GM23248 (cell line): ENCODE measurements around the gene UHRF2.

ENCODE experiments used
- EZH2 ChIP-seq: fragments of 200-600 bp; sonication (generic); IDR thresholded peaks from 2 replicates; pipeline ENCODE4 v1.6.1; 2018; ENCODE audit warnings: antibody characterized with exemption, mild to moderate bottlenecking; ENCODE audit not compliant: insufficient read depth, poor library complexity, severe bottlenecking
- EZH2phosphoT487 ChIP-seq: fragments of 200-600 bp; sonication (generic); IDR thresholded peaks from 2 replicates; pipeline ENCODE4 v1.6.1; 2018; ENCODE audit warnings: antibody characterized with exemption, moderate library complexity, mild to moderate bottlenecking, low read depth; ENCODE audit not compliant: insufficient read depth

DNA sequence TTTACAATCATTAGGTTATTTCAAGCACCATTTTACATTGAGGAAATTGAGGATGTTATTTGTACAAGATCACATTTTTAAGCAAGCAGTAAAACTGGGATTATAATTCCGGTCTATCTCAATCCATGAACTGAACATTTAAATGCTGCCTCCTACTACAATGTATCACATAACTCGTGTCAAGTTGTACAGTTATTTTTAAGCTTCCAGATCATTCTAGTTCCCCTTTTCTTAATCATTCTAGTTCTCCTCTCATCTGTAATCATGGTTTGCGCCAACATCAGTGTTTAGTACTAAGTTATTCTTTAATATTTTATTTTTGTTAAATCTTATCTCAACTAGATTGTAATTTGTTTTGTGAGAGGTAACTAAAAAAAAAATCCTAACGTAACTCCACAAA lies 2.4 kb upstream of the UHRF2 start:
- no peak for TF ChIP-seq EZH2
- no peak for TF ChIP-seq EZH2phosphoT487
